GM21576 (cell line): ENCODE data around the gene FHOD3.

Source experiments
- ATAC-seq: cut with Tn5 transposase; IDR thresholded peaks from one replicate; pipeline ENCODE4 v1.9.1; 2021; ENCODE audit warnings: mild to moderate bottlenecking, moderate library complexity; ENCODE audit not compliant: unreplicated experiment

The FHOD3 gene

DNA sequence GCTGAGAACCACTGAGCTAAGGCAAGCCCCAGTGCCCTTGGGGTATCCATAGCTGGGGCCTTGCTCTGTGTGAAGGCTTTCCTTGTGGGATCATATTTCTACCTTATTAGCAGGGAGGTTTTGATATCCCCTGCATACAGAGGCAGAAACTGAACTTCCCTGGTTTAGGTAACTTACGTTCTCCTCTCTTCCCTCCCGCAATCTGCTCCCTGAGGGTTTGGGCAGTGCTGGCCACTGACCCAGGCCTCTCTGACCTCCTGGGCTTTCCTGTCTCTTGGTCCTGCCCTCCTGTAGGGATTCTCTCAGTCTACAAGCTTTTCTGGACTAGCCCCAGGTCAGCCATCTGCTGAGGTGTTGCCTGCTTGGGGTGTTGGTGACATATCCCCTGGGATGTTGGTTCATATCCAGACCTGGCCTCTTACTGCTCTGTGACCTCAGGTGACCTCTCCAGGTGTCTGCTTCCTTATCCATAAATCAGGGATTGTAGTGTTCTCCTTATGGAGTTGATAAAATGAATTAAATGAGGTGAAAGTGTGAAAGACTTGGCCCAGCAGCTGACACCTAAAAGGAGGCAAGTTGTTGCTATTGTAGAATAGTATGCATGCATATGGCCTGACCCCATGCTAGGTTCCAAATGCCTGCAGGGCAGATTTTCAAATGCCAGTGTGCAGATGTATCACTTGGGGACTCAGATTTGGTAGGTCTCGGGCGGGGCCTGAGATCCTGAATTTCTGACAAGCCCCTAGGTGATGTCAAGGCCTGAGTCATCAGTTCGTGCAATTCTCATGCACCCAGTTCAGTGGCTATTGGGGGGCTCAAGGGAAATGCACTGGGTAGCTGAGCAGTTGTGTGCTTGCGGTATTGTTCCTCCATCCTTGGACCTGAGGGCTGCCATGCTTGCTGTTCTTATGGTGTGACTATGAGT is 106.6 kb downstream of the FHOD3 start:
- ATAC-seq, result no peak

DNA sequence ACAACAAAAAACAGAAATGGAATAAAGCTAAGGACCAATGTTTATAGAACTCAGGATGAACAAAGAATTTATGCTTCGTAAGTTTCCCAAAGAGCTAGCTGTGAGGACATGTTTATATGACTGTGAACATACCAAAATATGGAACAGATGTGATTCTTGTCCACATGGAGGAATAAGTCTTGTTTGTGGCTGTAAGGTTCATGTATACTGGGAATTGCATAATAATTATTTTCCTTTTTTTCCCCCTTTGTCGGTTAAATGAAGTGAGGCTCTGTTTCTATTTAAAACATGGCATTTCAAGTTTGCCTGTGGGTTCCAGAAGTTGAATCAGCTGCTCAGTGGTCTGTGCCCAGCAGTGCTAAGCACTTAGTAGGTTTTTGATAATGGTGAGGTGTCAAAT is 108.1 kb downstream of the FHOD3 start:
- no peak for ATAC-seq

DNA sequence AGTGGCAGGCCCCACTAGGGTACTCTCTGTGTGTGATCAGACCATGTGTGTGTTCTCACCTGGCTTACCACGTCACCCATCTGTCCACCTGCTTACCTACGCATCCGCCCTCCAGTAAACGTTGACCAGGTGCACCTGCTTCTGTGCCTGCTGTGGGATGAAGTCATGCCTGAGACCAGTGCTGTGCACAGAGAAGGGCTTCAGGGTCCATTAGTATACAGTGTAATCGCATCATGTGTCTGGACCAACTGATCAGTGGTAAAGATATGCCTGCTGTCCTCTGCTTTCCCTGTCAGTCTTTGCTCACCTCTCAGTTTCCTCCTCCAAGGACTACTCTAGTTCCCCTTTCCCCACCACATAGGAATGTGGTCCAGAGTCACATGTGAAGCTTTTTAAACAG is 109.3 kb downstream of the FHOD3 start:
- no peak for ATAC-seq

DNA sequence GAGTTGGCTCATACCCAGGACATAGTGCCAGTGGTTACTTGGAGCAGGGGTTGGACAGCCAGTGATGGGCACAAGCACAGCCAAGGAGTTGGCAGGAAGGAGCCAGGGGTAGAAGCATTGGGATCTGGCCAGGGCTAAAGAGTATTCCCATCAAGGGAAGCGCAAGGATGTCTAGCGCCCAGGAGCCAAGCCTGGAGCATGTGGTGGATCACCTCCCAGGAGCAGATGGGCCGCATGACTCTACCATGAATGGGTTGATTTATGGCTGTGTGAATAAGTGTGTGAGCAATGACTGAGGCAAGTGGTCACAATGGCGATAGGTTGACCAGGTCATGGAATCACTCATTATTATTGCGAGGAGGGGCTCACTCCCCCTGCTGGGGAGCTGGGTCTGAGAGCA is 111.1 kb downstream of the FHOD3 start:
- no peak for ATAC-seq

DNA sequence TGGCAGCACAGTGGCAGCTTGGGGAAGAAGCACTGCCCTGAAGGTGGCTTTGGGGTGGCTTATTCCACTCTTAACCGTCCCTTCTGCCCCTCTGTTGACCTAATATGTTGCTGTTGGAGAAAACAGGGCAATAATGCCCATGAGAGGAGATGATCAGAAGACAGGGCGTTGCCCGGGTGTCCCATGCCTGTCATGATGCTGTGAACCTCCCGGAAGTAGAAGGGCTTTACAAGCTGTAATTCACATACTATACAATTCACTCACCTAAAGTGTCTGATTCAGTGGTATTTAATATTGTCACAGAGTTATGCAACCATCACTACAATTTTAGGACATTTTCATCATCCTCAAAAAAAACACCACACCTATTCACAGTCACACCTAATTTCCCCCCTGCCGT is 112.3 kb downstream of the FHOD3 start:
- no peak for ATAC-seq

DNA sequence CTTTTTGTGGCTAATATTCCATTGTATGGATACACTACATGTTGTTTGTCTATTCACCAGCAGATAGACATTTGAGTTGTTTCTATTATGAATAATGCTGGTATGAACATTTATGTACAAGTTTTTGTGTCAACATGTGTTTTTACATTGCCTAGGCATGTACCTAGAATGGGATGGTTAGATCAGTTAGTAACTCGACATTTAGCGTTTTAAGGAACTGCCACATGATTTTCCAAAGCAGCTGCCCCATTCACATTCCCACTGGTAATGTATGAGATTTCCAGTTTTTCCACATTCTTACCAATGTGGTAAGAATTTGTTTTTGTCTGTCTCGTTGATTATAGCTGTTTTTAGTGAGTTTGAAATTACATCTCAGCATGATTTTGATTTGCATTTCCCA is 112.8 kb downstream of the FHOD3 start:
- no peak for ATAC-seq

DNA sequence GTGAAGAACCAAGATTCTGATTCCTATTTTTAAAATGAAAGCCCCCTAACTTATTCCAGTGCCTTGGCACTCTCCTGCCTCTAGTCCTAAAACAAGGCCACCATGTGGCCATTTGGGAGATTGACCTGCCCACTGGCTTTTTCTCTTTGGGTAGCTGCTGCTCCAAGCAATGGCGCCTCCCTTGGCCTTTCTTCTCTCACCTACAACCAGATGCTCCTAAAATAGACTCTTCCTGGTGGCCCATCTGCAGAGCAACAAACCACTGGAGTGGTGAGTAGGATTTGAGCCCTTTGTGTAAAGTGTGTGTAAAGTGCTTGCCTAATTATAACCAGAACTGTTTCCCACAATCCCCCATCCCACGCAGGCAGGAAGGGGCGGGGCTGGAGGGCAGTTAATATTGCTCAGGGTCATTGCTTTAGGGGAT is 114.2 kb downstream of the FHOD3 start:
- no peak for ATAC-seq

DNA sequence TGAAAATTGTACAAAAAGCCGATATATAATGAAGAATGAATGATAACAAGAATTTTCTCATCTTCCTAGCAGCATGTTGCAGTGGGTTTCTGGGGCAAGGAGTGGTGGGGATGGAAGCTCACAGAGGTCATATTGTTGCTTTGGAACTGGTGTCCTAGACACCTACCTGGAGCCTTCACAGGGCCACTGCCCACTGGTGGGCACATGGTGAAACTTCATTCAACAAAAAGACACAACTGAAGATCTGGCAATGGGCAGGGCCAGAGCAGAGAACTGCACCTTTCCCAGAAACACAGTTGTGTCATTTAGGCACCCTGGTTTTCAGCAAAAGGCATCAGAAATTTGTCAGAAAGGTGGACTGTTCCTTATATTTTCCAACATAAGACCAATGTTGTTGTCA is 115.3 kb downstream of the FHOD3 start:
- ATAC-seq, result no peak

DNA sequence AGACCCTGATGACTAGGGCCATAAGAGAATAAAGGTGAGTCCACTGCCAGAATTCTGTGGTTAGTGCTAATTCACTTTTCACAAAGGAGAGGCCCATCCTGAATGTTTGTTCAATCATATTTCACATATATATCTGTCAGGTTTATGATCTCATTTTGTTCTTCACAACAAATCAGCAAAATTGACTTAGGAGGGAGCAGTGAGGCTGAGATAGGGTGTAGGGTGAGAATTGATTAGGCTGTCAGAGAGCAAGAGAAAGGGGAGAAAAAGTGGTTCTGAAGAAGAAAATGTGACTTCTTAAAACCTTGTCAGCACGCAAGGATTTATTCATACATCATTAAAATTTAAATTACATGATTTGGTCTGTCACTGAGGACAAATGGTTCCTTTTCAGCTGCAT is 117.7 kb downstream of the FHOD3 start:
- ATAC-seq, result no peak

DNA sequence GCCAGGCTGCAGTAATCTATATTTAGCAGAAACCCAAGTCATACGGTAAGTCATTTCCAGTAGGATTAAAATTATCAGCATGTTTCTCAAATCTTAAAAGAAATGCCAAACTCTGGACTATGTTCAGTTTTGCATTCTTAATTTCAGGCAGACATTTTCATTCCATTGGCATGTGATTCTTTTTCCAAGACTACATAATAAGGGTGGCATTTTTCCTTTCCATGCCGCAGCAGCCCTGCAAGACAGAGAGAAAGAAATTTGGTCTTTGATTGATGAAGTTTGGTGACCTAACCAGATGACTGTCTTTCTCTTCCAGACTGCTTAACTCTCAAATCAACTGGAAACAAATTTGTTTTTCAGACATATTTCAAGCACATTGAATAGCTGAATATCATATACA is 118.1 kb downstream of the FHOD3 start:
- no peak for ATAC-seq

DNA sequence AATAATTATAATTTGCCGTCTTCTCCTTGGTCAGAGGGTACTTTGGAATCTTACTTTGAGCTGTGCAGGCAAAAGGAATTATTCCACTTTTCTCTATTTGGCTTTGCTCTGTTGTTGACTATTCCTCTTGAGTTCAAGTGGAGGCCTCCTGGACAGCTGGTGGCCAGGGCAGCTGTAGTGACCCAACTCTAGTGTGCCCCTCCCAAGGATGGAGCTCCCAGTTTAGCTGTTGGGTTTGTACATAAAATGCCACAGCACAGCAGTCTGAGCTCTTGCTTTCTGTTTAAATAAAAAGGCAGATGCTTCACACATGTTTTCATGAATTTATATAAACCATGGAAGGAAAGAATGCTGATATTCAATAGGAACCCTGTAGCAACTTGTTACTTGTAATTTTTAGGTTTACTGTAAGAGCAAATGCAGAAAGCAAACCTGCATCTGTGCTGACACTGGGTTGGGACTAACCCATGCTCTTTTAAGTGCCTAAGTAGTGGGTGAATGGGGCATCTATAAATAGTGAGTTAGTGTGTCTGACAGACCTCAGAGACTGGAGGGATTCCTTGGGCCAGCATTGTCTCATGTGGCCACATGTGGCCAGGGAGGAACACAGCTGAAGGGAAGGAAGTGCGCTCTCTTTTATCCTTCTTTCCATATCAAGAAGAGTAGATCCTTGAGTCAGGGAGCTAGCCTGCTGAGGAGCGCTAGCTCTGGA is 121.8 kb downstream of the FHOD3 start:
- ATAC-seq, result no peak

DNA sequence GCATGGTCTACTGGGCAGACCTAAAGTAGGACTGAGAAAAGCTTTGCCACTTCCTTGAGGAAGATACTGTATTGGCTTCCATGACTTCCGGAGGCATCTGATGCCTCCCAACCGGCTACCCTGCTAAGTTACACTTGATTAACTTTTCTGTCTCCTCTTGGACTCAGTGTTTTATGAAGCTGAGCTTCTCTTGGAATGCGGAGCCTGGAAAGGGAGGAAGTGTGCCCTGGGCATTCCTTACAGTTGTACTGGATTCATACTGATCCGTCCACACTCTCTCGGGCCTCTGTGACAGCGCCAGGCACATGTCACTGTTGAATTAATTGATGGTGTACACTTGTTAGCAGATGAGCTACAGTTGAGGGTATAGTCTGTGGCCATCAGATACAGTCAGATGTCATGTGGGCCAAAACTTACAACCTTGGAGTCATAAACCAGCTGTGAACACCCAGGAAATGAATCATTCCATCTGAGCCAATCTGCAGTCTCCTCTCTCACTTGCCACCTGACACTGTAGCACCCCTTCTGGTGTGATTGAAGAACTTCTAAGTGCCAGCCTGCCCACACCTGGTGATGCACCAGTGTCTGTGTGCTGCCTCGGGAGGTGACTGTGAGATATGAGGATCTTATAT is 122.5 kb downstream of the FHOD3 start:
- ATAC-seq, result no peak

DNA sequence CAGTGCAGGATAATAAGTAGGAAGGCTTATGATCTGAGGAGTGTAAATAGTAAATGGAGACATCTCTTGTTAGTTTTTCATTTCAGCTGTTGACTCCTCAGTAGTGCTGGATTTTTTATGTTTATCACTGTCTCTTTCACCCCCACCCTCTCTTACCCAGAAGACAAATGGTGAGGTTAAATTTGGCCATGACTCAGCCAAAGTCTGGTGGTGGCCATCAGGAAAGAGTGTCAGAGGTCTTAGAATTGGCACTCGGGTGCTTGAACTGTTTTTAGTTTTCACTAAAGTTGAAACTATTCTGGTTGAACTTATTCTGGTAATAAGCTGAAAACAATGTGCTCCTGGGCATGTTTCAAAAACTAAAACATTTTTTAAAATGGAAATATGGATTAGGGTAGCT is 123.3 kb downstream of the FHOD3 start:
- no peak for ATAC-seq

DNA sequence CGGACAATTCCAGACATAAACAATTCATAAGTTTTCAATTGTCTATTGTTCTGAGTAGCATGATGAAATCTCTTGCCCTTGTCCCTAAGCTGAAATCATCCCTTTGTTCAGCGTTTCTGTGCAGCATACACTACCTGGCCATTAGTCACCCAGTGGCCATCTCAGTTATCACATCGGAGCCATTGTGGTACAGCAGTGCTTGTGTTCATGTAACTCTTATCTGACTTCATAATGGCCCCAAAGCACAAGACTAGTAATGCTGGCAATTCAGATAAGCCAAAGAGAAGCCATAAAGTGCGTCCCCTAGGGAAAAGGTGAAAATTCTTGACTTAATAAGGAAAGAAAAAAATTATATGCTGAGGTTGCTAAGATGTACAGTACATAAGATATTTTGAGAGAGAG is 127.2 kb downstream of the FHOD3 start:
- ATAC-seq, result no peak

DNA sequence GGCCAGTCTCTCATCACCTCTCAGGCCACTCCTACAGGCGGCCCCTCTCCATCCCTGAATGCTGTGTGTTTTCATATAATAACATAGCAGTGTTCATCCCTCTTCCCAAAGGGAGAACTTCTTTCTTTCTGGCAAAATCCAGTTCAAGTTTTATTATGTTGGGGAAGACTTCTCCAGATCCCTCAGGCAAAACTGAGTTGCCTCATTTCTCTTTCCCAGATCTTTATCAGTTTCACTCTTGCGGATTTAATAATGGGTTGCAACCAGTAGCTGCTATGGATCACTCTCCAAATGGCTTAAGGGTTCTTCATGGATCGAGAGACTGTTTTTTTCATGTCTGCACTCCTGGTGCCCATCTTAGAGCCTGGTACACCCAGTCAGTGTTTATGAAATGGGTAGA is 129.9 kb downstream of the FHOD3 start:
- ATAC-seq, result no peak

DNA sequence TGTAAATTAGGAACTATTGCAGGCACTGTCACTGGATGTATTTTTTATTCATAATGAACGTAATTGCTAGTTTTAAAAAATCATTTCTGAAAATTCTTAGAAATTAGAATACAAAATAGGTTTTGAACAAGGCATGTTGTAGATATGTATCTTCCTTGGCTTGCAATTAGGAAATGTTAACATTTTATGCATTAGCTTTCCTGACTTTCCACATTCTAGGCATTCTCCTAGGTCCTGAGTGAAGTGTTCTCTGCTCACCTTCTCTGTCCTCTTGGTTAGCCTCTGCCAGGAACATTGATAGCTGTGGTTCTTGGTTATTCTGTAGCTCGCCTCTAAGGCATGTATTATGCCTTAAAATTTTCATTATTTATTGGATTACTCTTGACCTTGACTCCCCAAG is 130.3 kb downstream of the FHOD3 start:
- no peak for ATAC-seq

DNA sequence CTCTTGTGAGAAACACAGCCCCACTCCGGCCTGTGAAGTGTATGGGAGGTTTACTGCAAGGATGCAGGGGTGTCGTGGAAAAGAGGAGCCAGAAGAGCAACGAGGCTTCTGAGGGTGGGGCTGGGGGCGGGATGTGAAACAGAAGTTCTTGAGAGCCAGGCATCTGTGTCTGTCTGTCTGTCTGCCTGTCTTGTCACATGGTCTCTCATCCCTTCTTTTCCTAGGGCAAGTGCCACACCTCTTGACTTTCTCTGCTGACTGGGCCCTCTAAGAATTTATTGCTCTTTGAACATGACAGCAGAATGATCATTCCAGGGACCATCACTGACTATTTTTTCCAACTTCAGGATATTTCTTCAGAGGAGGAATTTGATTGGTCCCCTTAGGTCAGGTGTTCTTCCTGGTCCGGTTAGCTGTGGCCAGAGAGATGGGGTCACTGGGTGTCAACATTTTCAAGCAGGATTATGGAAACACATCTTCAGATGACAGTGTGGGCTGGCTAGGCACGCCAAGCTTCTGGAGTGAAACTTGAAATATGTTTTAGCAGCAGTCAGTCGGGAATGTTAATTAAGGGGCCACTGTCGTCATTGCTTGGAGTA is 131.0 kb downstream of the FHOD3 start:
- no peak for ATAC-seq

DNA sequence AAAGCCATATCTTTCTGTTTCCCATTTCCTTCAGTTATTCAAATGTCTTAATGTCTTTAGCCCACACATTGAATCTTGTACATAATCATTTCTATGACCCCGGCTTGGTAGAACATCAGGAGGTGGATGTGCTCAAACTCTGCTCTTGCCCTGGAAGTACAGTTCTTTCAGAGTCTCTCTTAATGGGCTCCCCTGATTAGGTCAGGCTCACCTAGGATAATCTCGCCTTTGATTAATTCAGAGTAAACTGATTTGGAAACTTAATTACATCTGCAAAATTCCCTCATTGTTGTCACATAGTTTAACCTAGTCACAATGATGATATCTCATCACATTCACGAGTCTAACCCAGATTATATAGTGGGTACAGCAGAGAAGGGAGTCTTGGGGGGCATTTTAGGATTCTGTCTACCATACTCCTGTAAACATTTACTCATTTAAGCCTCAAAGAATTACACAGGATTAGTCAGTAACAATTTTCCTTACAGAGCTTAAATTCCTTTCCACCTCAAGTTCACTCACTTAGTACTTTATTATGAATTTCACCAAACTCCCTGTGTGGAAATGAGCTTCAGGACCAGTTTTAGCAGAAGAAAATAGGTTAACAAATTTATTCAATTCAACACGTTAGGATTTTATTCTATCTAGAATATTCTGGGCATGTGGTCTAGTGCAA is 135.5 kb downstream of the FHOD3 start:
- no peak for ATAC-seq

DNA sequence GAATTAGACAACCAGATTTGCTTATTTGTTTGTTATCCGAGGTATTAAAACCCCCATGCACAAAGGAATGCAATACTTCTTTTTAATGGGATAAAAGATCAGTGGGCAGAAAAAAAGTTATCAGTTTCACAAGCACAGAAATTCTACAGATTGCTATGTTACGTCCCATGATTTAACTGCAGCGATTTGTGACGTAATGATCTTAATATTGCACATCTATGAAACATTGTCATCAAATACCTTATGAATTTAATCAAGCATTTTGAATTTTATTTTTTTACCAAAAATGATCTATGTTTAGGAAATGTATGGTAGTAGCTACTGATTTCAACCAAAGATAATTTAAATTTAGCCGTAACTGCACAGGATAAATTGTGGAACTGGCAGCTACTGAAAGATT is 138.9 kb downstream of the FHOD3 start:
- no peak for ATAC-seq

DNA sequence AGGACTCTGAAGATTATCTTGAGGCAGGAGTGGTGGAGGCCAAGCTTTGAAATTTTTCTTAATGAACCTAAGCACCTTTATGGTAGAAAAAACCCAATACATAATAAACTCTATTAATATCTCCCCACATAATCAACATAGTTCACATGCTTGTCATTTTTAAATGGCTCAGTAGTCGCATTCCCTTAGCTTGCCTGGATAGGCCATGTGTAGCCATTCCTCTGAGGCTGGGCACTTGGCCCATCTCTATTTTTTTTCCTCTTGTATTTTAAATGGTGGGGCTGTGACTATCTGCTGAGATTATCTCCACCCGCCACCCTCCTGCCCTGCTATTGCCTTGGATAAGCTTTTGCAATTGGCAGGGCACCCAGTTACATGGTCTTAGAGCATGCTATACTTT is 143.1 kb downstream of the FHOD3 start:
- no peak for ATAC-seq
